ENCODE measurements around the gene HOXB6.

GRCh38 chr17:48611681-48612455 lies 7.1 kb upstream of the HOXB6 start:
- no peak for TF ChIP-seq RCOR1 (IDR thresholded peaks at IDR 0.05; ENCODE audit: low read depth, low read length)
- TF ChIP-seq, protein P1, sequence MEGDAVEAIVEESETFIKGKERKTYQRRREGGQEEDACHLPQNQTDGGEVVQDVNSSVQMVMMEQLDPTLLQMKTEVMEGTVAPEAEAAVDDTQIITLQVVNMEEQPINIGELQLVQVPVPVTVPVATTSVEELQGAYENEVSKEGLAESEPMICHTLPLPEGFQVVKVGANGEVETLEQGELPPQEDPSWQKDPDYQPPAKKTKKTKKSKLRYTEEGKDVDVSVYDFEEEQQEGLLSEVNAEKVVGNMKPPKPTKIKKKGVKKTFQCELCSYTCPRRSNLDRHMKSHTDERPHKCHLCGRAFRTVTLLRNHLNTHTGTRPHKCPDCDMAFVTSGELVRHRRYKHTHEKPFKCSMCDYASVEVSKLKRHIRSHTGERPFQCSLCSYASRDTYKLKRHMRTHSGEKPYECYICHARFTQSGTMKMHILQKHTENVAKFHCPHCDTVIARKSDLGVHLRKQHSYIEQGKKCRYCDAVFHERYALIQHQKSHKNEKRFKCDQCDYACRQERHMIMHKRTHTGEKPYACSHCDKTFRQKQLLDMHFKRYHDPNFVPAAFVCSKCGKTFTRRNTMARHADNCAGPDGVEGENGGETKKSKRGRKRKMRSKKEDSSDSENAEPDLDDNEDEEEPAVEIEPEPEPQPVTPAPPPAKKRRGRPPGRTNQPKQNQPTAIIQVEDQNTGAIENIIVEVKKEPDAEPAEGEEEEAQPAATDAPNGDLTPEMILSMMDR (IDR thresholded peaks at IDR 0.05), result no peak
- TF ChIP-seq JUN (IDR thresholded peaks at IDR 0.05), result no peak
- TF ChIP-seq POLR2A (IDR thresholded peaks at IDR 0.05; ENCODE audit: low read length), result peak; percentile 72
- no peak for TF ChIP-seq SREBF2 (IDR thresholded peaks at IDR 0.05)
- TF ChIP-seq HDAC2 (IDR thresholded peaks at IDR 0.05), result no peak
- TF ChIP-seq RNF2 (IDR thresholded peaks at IDR 0.05; ENCODE audit: borderline replicate concordance, low read depth), result no peak
- TF ChIP-seq, protein P2, sequence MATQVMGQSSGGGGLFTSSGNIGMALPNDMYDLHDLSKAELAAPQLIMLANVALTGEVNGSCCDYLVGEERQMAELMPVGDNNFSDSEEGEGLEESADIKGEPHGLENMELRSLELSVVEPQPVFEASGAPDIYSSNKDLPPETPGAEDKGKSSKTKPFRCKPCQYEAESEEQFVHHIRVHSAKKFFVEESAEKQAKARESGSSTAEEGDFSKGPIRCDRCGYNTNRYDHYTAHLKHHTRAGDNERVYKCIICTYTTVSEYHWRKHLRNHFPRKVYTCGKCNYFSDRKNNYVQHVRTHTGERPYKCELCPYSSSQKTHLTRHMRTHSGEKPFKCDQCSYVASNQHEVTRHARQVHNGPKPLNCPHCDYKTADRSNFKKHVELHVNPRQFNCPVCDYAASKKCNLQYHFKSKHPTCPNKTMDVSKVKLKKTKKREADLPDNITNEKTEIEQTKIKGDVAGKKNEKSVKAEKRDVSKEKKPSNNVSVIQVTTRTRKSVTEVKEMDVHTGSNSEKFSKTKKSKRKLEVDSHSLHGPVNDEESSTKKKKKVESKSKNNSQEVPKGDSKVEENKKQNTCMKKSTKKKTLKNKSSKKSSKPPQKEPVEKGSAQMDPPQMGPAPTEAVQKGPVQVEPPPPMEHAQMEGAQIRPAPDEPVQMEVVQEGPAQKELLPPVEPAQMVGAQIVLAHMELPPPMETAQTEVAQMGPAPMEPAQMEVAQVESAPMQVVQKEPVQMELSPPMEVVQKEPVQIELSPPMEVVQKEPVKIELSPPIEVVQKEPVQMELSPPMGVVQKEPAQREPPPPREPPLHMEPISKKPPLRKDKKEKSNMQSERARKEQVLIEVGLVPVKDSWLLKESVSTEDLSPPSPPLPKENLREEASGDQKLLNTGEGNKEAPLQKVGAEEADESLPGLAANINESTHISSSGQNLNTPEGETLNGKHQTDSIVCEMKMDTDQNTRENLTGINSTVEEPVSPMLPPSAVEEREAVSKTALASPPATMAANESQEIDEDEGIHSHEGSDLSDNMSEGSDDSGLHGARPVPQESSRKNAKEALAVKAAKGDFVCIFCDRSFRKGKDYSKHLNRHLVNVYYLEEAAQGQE (IDR thresholded peaks at IDR 0.05), result no peak
- TF ChIP-seq, protein P3, sequence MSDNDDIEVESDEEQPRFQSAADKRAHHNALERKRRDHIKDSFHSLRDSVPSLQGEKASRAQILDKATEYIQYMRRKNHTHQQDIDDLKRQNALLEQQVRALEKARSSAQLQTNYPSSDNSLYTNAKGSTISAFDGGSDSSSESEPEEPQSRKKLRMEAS (IDR thresholded peaks at IDR 0.05), result peak; percentile 71
- TF ChIP-seq EP300 (IDR thresholded peaks at IDR 0.05), result no peak
- TF ChIP-seq ZFP36 (IDR thresholded peaks at IDR 0.05; ENCODE audit: borderline replicate concordance, partially characterized antibody), result no peak

Data from A549 (cell line).